Glomerular visceral epithelial cell (primary cell): ENCODE results near the gene USP3.
"Not testable (repeated sequence)": the region's sequence is repeated elsewhere in the genome, so short reads cannot be mapped to it uniquely, and the experiment has no call there.

ENCODE experiments used
- DNase-seq: peaks from one replicate; pipeline ENCODE4 v3.0.0-alpha.2; 2016; ENCODE audit errors: extremely low spot score

The USP3 gene

GRCh38 chr15:63476229-63476632 lies 28.2 kb upstream of the USP3 start:
- peak; percentile 89 for DNase-seq

GRCh38 chr15:63478243-63478642 lies 26.1 kb upstream of the USP3 start:
- DNase-seq: no peak

GRCh38 chr15:63480441-63480821 lies 24.0 kb upstream of the USP3 start:
- DNase-seq: no peak

- DNase-seq: peak; percentile 90
These were observed 23.1 kb upstream of the USP3 start for GRCh38 chr15:63481105-63481810.

GRCh38 chr15:63482874-63483323 lies 21.5 kb upstream of the USP3 start:
- DNase-seq: no peak

- DNase-seq: no peak
These were observed 20.6 kb upstream of the USP3 start for GRCh38 chr15:63483521-63484371.

- DNase-seq: no peak
These were observed 19.8 kb upstream of the USP3 start for GRCh38 chr15:63484433-63485186.

GRCh38 chr15:63487076-63487757 lies 17.2 kb upstream of the USP3 start:
- peak; percentile 76 for DNase-seq

- not testable (repeated sequence) for DNase-seq
These were observed 16.5 kb upstream of the USP3 start for GRCh38 chr15:63487758-63488397.

- DNase-seq: no peak
These were observed 15.9 kb upstream of the USP3 start for GRCh38 chr15:63488398-63488960.

- no peak for DNase-seq
These were observed 15.0 kb upstream of the USP3 start for GRCh38 chr15:63489352-63489751.

GRCh38 chr15:63490345-63491034 lies 13.9 kb upstream of the USP3 start:
- no peak for DNase-seq

GRCh38 chr15:63491116-63491827 lies 13.1 kb upstream of the USP3 start:
- no peak for DNase-seq

GRCh38 chr15:63491979-63492378 lies 12.4 kb upstream of the USP3 start:
- DNase-seq: peak; percentile 51

GRCh38 chr15:63492541-63493077 lies 11.8 kb upstream of the USP3 start:
- no peak for DNase-seq

GRCh38 chr15:63493436-63493835 lies 11.0 kb upstream of the USP3 start:
- DNase-seq: no peak

- no peak for DNase-seq
These were observed 10.0 kb upstream of the USP3 start for GRCh38 chr15:63494408-63494807.

- no peak for DNase-seq
These were observed 9.1 kb upstream of the USP3 start for GRCh38 chr15:63495343-63495742.

GRCh38 chr15:63495780-63496488 lies 8.5 kb upstream of the USP3 start:
- no peak for DNase-seq
